Kidney (tissue), 14 donors: Measurements from ENCODE around the gene ANKRD11. TPM values are rescaled to one million over a fixed set of nuclear protein-coding genes. Genes with fewer than 3 reads are reported as not detected.
"Not testable (repeated sequence)": the region's sequence is repeated elsewhere in the genome, so short reads cannot be mapped to it uniquely, and the experiment has no call there.

Experiments
- DNase-seq, 5 donors: peaks; one replicate each; pipeline ENCODE4 v3.0.0-alpha.2; 2013 to 2020
- FAIRE-seq: peaks from 2 replicates; lab custom pipeline; 2012; peaks lifted over from hg19 to GRCh38; lab: Jason Lieb, UNC
- H3K27ac ChIP-seq, 2 donors: one replicate each; pipeline ENCODE4 v1.7.0; 2013; ENCODE audit warnings: low read depth in 2 of 2, low read length in 2 of 2, inconsistent platforms in 1 of 2
- H3K27me3 ChIP-seq: one replicate; pipeline ENCODE4 v1.7.1; 2013; ENCODE audit warnings: low read length, inconsistent platforms; ENCODE audit not compliant: control insufficient read depth, insufficient read depth
- H3K36me3 ChIP-seq, 3 donors: one replicate each; pipeline versions ENCODE4 v1.7.0 to v1.7.1; 2013; ENCODE audit warnings: low read length in 3 of 3, control low read depth in 1 of 3, inconsistent platforms in 1 of 3; ENCODE audit not compliant: insufficient read depth in 3 of 3, control insufficient read depth in 2 of 3
- H3K4me1 ChIP-seq, 3 donors: one replicate each; pipeline versions ENCODE4 v1.7.0 to v1.7.1; 2013; ENCODE audit warnings: low read length in 3 of 3, inconsistent platforms in 1 of 3, low read depth in 1 of 3; ENCODE audit not compliant: control insufficient read depth in 2 of 3, insufficient read depth in 2 of 3
- H3K4me3 ChIP-seq, 3 donors: one replicate each; pipeline versions ENCODE4 v1.7.0 to v1.8.1; 2013; ENCODE audit warnings: low read length in 3 of 3, control low read depth in 1 of 3, inconsistent platforms in 1 of 3
- H3K9ac ChIP-seq, 3 donors: one replicate each; pipeline versions ENCODE4 v1.7.0 to v1.7.1; 2013; ENCODE audit warnings: low read length in 3 of 3, control low read depth in 1 of 3, inconsistent platforms in 1 of 3
- H3K9me3 ChIP-seq, 3 donors: one replicate each; pipeline versions ENCODE4 v1.7.0 to v1.7.1; 2013; ENCODE audit warnings: low read length in 3 of 3, control low read depth in 1 of 3, inconsistent platforms in 1 of 3; ENCODE audit not compliant: control insufficient read depth in 2 of 3, insufficient read depth in 1 of 3
- intact Hi-C: fragments of 100-400 bp; cut with DNase I; formaldehyde crosslinking; loops from one replicate; pipeline ENCODE4 v1.11.1; 2022
- polyA plus RNA-seq: library from polyadenylated mRNA; stranded (reverse); fragments of 350-450 nt; fragmentation: Illumina TruSeq; extraction: RNeasy Lipid Tissue Mini Kit (QIAGEN cat#74804); gene quantifications from one replicate; pipeline ENCODE4 v1.2.3, GENCODE V29; 2014; ENCODE audit warnings: low read depth, low replicate concordance; ENCODE audit not compliant: insufficient read depth
- total RNA-seq: library from RNA; stranded (reverse); fragmentation: NEBNext Ultra II Directional; extraction: Animal tissue kit (Norgen Biotek cat#: 25700); gene quantifications from one replicate; pipeline ENCODE4 v1.2.1, GENCODE V29; 2021
- TF ChIP-seq, protein P1 (sequence below): IDR thresholded peaks from 3 replicates; pipeline ENCODE4 v1.5.1; 2012; ENCODE audit warnings: mild to moderate bottlenecking, moderate library complexity, borderline replicate concordance; ENCODE audit not compliant: insufficient read depth; ENCODE audit errors: extremely low read depth
- donor health status: control.
- donor health status: control.
- donor health status: control.
- donor health status: control.
- donor health status: control.
- donor health status: DM: yes; HTN: yes; CAD: no.
- donor health status: Normal renal cell carcinoma (clear cell type).

The ANKRD11 gene
- total and polyA plus RNA-seq, 2 donors from 2014 or later: 36.2 to 154 TPM

DNA sequence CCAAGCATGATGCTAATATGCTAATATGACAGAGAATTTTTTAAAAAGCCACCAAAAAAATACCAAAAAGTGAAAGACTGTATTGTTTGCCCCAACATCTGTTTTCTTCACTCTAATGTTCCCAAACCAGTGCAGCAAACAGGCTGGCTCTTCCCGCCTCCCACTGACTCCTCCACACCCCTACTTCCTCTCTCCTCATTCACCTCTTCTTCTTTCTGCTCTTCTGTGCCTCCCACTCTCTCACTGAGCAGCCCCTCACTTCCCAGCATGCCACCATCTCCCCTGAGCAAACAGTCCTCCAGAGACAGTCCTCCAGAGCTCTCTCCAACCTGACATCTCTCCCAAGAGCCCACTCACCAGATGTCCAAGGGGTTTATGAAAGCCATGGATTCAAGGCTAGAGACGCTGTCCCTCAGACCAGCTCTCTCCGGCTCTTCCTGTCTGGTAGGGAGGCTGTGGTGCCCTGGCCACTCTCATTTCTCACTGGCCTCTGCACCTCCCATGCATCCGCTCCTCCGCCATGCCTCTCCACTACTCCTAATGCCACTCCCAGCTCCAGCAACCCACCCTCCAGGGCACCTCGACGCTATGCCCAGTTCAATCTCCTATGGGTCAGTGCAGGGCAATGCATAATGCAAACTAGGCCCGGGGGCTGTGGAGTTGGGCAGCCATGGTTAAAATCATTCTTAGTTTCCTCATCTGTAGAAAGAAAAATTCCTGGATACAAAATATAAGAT is 52.9 kb downstream of the ANKRD11 start:
- no peak for DNase-seq
- Histone ChIP-seq H3K27ac (no peak overlapping the region), H3K4me1 (peaks cover 2 to 14% (median 6%) of the 10 kb centered on the region in 3 donors), H3K9ac (no peak overlapping the region), H3K9me3 (no peaks in the 10 kb centered on the region), H3K36me3 (no peaks in the 10 kb centered on the region), H3K4me3 (no peak overlapping the region), H3K27me3 (no peaks in the 10 kb centered on the region)
- intact Hi-C loops: no loop called here
- TF ChIP-seq, protein P1, sequence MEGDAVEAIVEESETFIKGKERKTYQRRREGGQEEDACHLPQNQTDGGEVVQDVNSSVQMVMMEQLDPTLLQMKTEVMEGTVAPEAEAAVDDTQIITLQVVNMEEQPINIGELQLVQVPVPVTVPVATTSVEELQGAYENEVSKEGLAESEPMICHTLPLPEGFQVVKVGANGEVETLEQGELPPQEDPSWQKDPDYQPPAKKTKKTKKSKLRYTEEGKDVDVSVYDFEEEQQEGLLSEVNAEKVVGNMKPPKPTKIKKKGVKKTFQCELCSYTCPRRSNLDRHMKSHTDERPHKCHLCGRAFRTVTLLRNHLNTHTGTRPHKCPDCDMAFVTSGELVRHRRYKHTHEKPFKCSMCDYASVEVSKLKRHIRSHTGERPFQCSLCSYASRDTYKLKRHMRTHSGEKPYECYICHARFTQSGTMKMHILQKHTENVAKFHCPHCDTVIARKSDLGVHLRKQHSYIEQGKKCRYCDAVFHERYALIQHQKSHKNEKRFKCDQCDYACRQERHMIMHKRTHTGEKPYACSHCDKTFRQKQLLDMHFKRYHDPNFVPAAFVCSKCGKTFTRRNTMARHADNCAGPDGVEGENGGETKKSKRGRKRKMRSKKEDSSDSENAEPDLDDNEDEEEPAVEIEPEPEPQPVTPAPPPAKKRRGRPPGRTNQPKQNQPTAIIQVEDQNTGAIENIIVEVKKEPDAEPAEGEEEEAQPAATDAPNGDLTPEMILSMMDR: no peak
- FAIRE-seq: no peak

DNA sequence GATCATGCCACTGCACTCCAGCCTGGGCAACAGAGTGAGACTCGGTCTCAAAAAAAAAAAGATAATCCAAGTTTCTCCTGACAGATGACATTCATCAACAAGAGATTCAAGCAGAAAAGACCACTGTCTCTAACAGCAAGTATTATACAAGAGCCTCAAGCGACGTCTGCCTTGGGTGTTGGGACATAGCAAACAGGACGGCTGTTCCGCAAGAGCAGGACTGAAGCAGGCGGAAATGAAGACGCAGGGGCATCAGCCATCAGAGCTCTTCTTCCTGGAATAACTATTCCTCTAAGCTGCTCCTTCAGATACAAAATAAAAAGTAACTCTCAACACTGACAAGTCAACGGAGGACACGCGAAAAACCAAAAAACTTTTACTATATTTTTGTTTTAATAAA is 54.0 kb downstream of the ANKRD11 start:
- Histone ChIP-seq H3K9me3 (no peaks in the 10 kb centered on the region), H3K27ac (no peak overlapping the region), H3K4me1 (peaks cover 3 to 17% (median 5%) of the 10 kb centered on the region in 3 donors), H3K9ac (no peak overlapping the region), H3K36me3 (no peaks in the 10 kb centered on the region), H3K27me3 (no peaks in the 10 kb centered on the region), H3K4me3 (no peak overlapping the region)
- TF ChIP-seq, protein P1: no peak
- intact Hi-C loops: no loop called here
- DNase-seq (no peak), FAIRE-seq (no peak)

DNA sequence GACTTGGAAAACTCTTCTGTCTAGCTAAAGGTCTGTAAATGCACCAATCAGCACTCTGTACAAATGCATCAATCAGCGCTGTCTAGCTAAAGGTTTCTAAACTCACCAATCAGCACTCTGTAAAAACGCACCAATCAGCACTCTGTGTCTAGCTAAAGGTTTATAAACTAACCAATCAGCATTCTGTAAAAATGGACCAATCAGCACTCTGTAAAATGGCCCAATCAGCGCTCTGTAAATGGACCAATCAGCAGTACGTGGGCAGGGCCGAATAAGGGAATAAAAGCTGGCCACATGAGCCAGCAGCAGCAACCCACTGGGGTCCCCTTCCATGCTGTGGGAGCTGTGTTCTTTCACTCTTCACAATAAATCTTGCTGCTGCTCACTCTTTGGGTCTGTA is 55.3 kb downstream of the ANKRD11 start:
- H3K36me3 ChIP-seq, H3K9me3 ChIP-seq, H3K27ac ChIP-seq, H3K4me3 ChIP-seq, H3K9ac ChIP-seq, H3K27me3 ChIP-seq, intact Hi-C loops, DNase-seq, FAIRE-seq: not testable (repeated sequence)
- H3K4me1 ChIP-seq: peaks cover 5 to 25% (median 11%) of the 10 kb centered on the region in 3 donors

DNA sequence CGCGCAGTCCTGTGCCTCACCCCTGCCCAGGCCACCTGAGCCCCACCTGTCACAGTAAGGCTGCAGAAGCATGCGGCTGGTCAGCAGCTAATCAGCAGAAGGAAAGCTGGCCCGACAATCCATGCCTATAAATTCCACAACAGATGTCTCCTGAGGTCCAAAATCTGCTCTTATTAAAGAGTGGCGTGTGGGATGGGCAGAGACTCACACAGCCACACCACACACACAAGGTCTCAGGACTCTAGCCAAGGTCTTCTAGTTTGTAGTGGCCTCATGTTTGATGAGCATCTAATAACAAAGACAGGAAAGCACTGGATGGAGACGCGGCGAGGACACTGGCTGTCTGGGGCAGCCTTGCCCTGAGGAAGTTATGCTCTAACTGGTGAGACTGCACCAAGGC is 55.9 kb downstream of the ANKRD11 start:
- H3K27ac ChIP-seq: no peak overlapping the region
- no peak overlapping the region for H3K4me3 ChIP-seq
- H3K27me3 ChIP-seq: no peaks in the 10 kb centered on the region
- intact Hi-C loops: no loop called here
- peaks cover 5 to 23% (median 11%) of the 10 kb centered on the region in 3 donors for H3K4me1 ChIP-seq
- no peak overlapping the region for H3K9ac ChIP-seq
- TF ChIP-seq, protein P1: no peak
- DNase-seq (no peak), FAIRE-seq (no peak)
- no peaks in the 10 kb centered on the region for H3K36me3 ChIP-seq
- no peaks in the 10 kb centered on the region for H3K9me3 ChIP-seq

DNA sequence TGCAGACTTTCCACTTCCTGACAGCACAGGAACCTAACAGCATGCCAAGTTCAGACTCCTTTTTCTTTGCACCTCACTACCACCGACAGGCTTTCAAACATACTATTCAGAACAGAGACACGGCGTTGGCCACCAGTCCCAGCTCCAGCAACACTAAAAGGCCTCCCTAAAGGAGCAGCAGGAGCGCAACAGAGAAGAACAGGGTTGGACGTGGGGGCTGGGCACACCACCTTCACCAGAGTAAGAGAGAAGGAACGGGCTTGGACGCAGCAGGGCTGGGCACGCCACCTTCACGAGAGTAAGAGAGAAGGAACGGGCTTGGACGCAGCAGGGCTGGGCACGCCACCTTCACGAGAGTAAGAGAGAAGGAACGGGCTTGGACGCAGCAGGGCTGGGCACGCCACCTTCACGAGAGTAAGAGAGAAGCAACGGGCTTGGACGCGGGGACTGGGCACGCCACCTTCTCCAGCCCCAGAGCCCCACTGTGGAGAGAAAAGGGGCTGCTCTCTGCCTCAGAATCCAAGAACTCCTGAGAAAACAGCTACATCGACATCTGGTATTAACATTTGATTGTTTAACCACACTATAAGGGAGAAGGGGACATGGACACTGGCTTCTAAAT is 56.9 kb downstream of the ANKRD11 start:
- H3K27ac ChIP-seq, H3K9me3 ChIP-seq, DNase-seq, H3K9ac ChIP-seq, H3K27me3 ChIP-seq, FAIRE-seq, H3K36me3 ChIP-seq, H3K4me3 ChIP-seq, intact Hi-C loops: not testable (repeated sequence)
- peaks cover 5 to 22% (median 11%) of the 10 kb centered on the region in 3 donors for H3K4me1 ChIP-seq
